ENCODE data around the gene PODXL. TPM values are rescaled to one million over a fixed set of nuclear protein-coding genes. Genes with fewer than 3 reads are reported as not detected.

The PODXL gene
- total RNA-seq, 1 experiment from 2014 or later, result 32.3 TPM

- H3K27ac ChIP-seq (ENCODE audit: low read length), result no peak overlapping the region
- H3K4me3 ChIP-seq (ENCODE audit: low read depth in 2 of 2, low read length in 2 of 2), result no peak overlapping the region
- no peaks in the 10 kb centered on the region for H3K4me1 ChIP-seq (ENCODE audit: control insufficient read depth, insufficient read depth, low read length)
- ChIA-PET POLR2A (interaction anchor here (0.6 kb wide), 2 partner anchors 11 to 321 kb away, joined by 4 read pairs; no protein-coding TSS in a partner anchor), CTCF (no interaction called here)
- in situ Hi-C loops (cut with HindIII; ENCODE audit: low pct_unique_long_range_greater_than_20kb, low sequenced_read_pairs), result no loop called here
- H3K27me3 ChIP-seq (ENCODE audit: control insufficient read depth, insufficient read depth, low read length), result no peaks in the 10 kb centered on the region
- ATAC-seq, result no peak
- TF ChIP-seq TCF7L2 (IDR thresholded peaks at IDR 0.05; ENCODE audit: low read depth, low read length) (no peak), SIN3A (IDR thresholded peaks at IDR 0.05; ENCODE audit: borderline replicate concordance, insufficient read depth, low read depth, low read length) (no peak), POLR2AphosphoS5 (IDR thresholded peaks at IDR 0.05; ENCODE audit: low read depth, low read length) (no peak), CTCF (IDR thresholded peaks at IDR 0.05) (no peak), REST (IDR thresholded peaks at IDR 0.05; ENCODE audit: insufficient read depth in 1 of 2, low read depth in 2 of 2, low read length in 1 of 2) (no peak)
- no TSS peak for BruUV-seq (replicated peaks)
- no peaks in the 10 kb centered on the region for H3K36me3 ChIP-seq (ENCODE audit: control insufficient read depth, insufficient read depth, low read length)
- no peak for DNase-seq (ENCODE audit: low read depth, low spot score)
- H3K9me3 ChIP-seq (ENCODE audit: control insufficient read depth, insufficient read depth, low read depth, low read length), result no peaks in the 10 kb centered on the region
- intact Hi-C loops (cut with micrococcal nuclease; ENCODE audit: unreplicated experiment), result no loop called here
These were observed 46.6 kb downstream of the PODXL start for GRCh38 chr7:131509781-131510180.

GRCh38 chr7:131508754-131509486 is 47.5 kb downstream of the PODXL start:
- Histone ChIP-seq H3K27ac (ENCODE audit: low read length) (no peak overlapping the region), H3K4me1 (ENCODE audit: control insufficient read depth, insufficient read depth, low read length) (no peaks in the 10 kb centered on the region), H3K27me3 (ENCODE audit: control insufficient read depth, insufficient read depth, low read length) (no peaks in the 10 kb centered on the region), H3K4me3 (ENCODE audit: low read depth in 2 of 2, low read length in 2 of 2) (no peak overlapping the region), H3K36me3 (ENCODE audit: control insufficient read depth, insufficient read depth, low read length) (no peaks in the 10 kb centered on the region), H3K9me3 (ENCODE audit: control insufficient read depth, insufficient read depth, low read depth, low read length) (no peaks in the 10 kb centered on the region)
- POLR2A ChIA-PET, result no interaction called here
- no TSS peak for BruUV-seq (replicated peaks)
- CTCF ChIA-PET, result interaction anchor here (0.6 kb wide), 1 partner anchor 11 kb away, joined by 3 read pairs; no protein-coding TSS in a partner anchor
- in situ Hi-C loops (cut with HindIII; ENCODE audit: low pct_unique_long_range_greater_than_20kb, low sequenced_read_pairs) (no loop called here), intact Hi-C loops (cut with micrococcal nuclease; ENCODE audit: unreplicated experiment) (loop anchor here (1.0 kb wide), 1 partner anchor 146 kb away; no protein-coding TSS in a partner anchor)
- TF ChIP-seq POLR2AphosphoS5 (IDR thresholded peaks at IDR 0.05; ENCODE audit: low read depth, low read length), result no peak
- TF ChIP-seq CTCF (IDR thresholded peaks at IDR 0.05), result no peak
- no peak for TF ChIP-seq REST (IDR thresholded peaks at IDR 0.05; ENCODE audit: insufficient read depth in 1 of 2, low read depth in 2 of 2, low read length in 1 of 2)
- TF ChIP-seq SIN3A (IDR thresholded peaks at IDR 0.05; ENCODE audit: borderline replicate concordance, insufficient read depth, low read depth, low read length), result no peak
- TF ChIP-seq TCF7L2 (IDR thresholded peaks at IDR 0.05; ENCODE audit: low read depth, low read length), result no peak
- no peak for DNase-seq (ENCODE audit: low read depth, low spot score)
- no peak for ATAC-seq
